ENCODE results near the gene SRBD1.

SRBD1 gene

GRCh38 chr2:45631955-45632354, 20.9 kb upstream of the SRBD1 start:
- no peak for DNase-seq (ENCODE audit: low spot score)

GRCh38 chr2:45631319-45631718, 20.3 kb upstream of the SRBD1 start:
- no peak for DNase-seq (ENCODE audit: low spot score)

- DNase-seq (ENCODE audit: low spot score): no peak
These were observed 18.9 kb upstream of the SRBD1 start for GRCh38 chr2:45629971-45630370.

GRCh38 chr2:45627911-45628310, 16.8 kb upstream of the SRBD1 start:
- DNase-seq (ENCODE audit: low spot score): no peak

GRCh38 chr2:45626387-45627221, 15.5 kb upstream of the SRBD1 start:
- no peak for DNase-seq (ENCODE audit: low spot score)

- no peak for DNase-seq (ENCODE audit: low spot score)
These were observed 14.8 kb upstream of the SRBD1 start for GRCh38 chr2:45625824-45626223.

GRCh38 chr2:45623098-45623497, 12.0 kb upstream of the SRBD1 start:
- no peak for DNase-seq (ENCODE audit: low spot score)

- no peak for DNase-seq (ENCODE audit: low spot score)
These were observed 11.4 kb upstream of the SRBD1 start for GRCh38 chr2:45622336-45623075.

- no peak for DNase-seq (ENCODE audit: low spot score)
These were observed 6.4 kb upstream of the SRBD1 start for GRCh38 chr2:45617496-45617895.

- DNase-seq (ENCODE audit: low spot score): no peak
These were observed 5.8 kb upstream of the SRBD1 start for GRCh38 chr2:45616658-45617411.

- DNase-seq (ENCODE audit: low spot score): no peak
These were observed 3.9 kb upstream of the SRBD1 start for GRCh38 chr2:45614871-45615415.

- DNase-seq (ENCODE audit: low spot score): no peak
These were observed 3.3 kb upstream of the SRBD1 start for GRCh38 chr2:45614330-45614729.

- no peak for DNase-seq (ENCODE audit: low spot score)
These were observed 1.7 kb upstream of the SRBD1 start for GRCh38 chr2:45612731-45613130.

- no peak for DNase-seq (ENCODE audit: low spot score)
These were observed 1.2 kb upstream of the SRBD1 start for GRCh38 chr2:45612285-45612684.

- peak; percentile 76 for DNase-seq (ENCODE audit: low spot score)
These were observed 617 bp downstream of the SRBD1 start for GRCh38 chr2:45610281-45611019.

GRCh38 chr2:45607701-45608100, 3.4 kb downstream of the SRBD1 start:
- DNase-seq (ENCODE audit: low spot score): no peak

- DNase-seq (ENCODE audit: low spot score): no peak
These were observed 4.3 kb downstream of the SRBD1 start for GRCh38 chr2:45606796-45607195.

GRCh38 chr2:45605116-45605515, 6.0 kb downstream of the SRBD1 start:
- no peak for DNase-seq (ENCODE audit: low spot score)

GRCh38 chr2:45602624-45603023, 8.4 kb downstream of the SRBD1 start:
- DNase-seq (ENCODE audit: low spot score): no peak

- DNase-seq (ENCODE audit: low spot score): no peak
These were observed 12.5 kb downstream of the SRBD1 start for GRCh38 chr2:45598545-45598944.

- no peak for DNase-seq (ENCODE audit: low spot score)
These were observed 14.3 kb downstream of the SRBD1 start for GRCh38 chr2:45596761-45597160.
